LNCAP (cell line): Measurements from ENCODE around the gene SPG7.

ENCODE experiments used
- CTCF ChIP-seq: fragments of 450-650 bp; IDR thresholded peaks from 2 replicates; pipeline ENCODE4 v1.5.1; 2017; ENCODE audit warnings: mild to moderate bottlenecking

SPG7 gene

DNA sequence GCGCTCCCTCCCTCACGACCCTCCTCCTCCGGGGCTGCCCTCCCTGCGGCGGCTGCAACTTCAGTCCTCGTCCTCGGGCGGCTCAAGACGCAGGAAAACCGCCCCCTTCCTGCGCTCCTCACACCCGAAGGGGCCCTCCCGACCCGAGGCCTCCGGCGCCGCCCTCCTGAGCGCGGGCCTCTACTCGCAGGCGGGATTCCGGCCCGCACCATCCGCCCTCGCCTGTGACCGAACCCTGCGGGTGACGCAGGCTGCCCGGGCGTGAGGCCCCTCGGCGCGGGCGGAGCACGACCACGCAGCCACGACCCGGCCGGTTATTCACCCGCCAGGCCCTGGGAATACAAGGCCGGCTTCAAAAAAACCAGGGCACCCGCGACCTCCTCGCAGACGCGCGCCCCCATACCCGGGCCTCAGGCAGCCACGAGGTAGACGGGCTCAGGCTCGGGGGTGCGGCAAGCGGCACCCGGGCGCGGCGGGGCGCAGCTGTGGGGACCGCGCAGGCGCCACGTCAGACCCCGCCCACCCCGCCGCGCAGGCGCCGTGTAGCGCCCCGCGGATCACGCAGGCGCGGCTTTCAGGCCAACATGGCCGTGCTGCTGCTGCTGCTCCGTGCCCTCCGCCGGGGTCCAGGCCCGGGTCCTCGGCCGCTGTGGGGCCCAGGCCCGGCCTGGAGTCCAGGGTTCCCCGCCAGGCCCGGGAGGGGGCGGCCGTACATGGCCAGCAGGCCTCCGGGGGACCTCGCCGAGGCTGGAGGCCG, at the start of gene SPG7:
Gene SPG7 (plus strand): TSS at position 570 of the 757 bp plus-strand sequence. CDS start 15 bp downstream, at position 585.
- no peak for TF ChIP-seq CTCF

- TF ChIP-seq CTCF, result no peak
Measured at GRCh38 chr16:89458551-89458950, 49.7 kb upstream of the SPG7 start.

DNA sequence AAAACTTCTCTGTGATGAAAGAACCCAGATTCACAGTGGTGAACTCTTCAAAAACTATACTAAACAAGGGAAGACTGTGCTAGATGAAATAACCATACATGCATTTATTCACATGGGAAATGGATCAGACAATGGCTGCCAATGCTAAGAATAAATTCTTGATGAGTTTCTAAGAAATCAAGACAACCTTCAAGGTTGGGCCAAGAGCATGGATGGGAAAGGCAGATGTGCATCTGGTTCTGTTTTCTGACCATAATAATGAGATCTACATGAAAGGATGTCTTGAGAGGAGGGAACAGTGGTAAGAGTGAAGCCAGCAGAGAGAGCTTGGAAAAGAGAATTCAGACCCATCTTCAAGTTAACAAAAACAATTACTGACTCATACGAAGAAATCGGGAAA, 49.2 kb upstream of the SPG7 start:
- TF ChIP-seq CTCF, result no peak

GRCh38 chr16:89460556-89460955, 47.6 kb upstream of the SPG7 start:
- TF ChIP-seq CTCF, result no peak

GRCh38 chr16:89466920-89467319, 41.3 kb upstream of the SPG7 start:
- TF ChIP-seq CTCF, result no peak

DNA sequence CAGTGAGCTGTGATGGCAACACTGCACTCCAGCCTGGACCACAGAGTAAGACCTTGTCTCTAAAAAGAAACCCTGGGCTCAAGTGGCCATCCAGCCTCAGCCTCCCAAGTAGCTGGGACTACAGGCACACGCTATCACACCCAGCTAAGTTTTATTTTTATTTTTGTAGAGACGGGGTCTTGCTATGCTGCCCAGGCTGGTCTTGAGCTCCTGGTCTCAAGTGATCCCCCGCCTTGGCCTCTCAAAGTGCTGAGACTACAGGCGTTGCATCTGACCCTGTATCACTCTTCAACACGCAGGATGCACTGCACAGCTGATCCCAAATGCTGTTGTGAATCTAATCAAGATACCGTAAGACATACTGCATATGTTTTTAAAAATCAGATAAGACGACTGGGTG, 40.8 kb upstream of the SPG7 start:
- no peak for TF ChIP-seq CTCF

DNA sequence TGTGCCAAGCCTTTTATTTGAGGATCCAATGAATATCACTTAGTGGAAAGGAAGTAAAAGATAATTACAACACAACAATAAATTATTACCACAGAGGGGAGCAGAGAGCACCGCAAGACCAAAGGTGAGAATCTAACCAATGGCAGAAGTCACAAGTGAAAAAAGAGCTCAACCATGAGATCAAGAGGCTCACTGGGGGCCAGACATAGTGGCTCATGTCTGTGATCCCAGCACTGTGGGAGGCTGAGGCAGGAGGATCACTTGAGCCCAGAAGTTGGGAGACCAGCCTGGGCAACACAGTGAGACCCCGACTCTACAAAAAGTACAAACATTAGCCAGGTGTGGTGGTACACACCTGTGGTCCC, 35.5 kb upstream of the SPG7 start:
- no peak for TF ChIP-seq CTCF
